Vagina (tissue), 2 donors: ENCODE data around the gene ADGRL3. TPM values are rescaled to one million over a fixed set of nuclear protein-coding genes. Genes with fewer than 3 reads are reported as not detected.

Experiments
- DNase-seq, 2 donors: peaks; one replicate each; pipeline ENCODE4 v3.0.0-alpha.2; 2017; ENCODE audit errors: extremely low spot score in 2 of 2
- H3K27ac ChIP-seq: fragments of 200-600 bp; sonication (generic); one replicate; pipeline ENCODE4 v1.5.1; 2019
- H3K27me3 ChIP-seq: fragments of 200-600 bp; sonication (generic); one replicate; pipeline ENCODE4 v1.5.1; 2019
- H3K36me3 ChIP-seq, 2 donors: fragments of 200-600 bp; sonication (generic); one replicate each; pipeline ENCODE4 v1.5.1; 2017 to 2019
- H3K4me1 ChIP-seq: fragments of 200-600 bp; sonication (generic); one replicate; pipeline ENCODE4 v1.5.1; 2019
- H3K4me3 ChIP-seq, 2 donors: fragments of 200-600 bp; sonication (generic); 1 replicate in 1 of 2; 2 replicates in 1 of 2; pipeline ENCODE4 v1.5.1; 2016 to 2019
- H3K9me3 ChIP-seq: fragments of 200-600 bp; sonication (generic); one replicate; pipeline ENCODE4 v1.5.1; 2019
- POLR2A ChIP-seq, 2 donors: fragments of 450-650 bp; IDR thresholded peaks; one replicate each; pipeline ENCODE4 v1.6.1; 2017; ENCODE audit warnings: antibody characterized with exemption in 2 of 2, mild to moderate bottlenecking in 2 of 2, moderate library complexity in 2 of 2
- POLR2AphosphoS5 ChIP-seq, 2 donors: sonication (generic); formaldehyde crosslinking; IDR thresholded peaks; one replicate each; pipeline ENCODE4 v1.9.0; 2017; ENCODE audit warnings: antibody characterized with exemption in 2 of 2, mild to moderate bottlenecking in 2 of 2, low read depth in 1 of 2; ENCODE audit not compliant: insufficient read depth in 1 of 2
- intact Hi-C: fragments of 100-400 bp; cut with DNase I; formaldehyde crosslinking; loops from one replicate; pipeline ENCODE4 v1.15.1; 2023
- total RNA-seq: library from RNA; depleted of rRNA; stranded (reverse); fragments of >200 nt; gene quantifications from one replicate; pipeline ENCODE4 v1.2.3, GENCODE V29; 2016
- TF ChIP-seq, protein P1 (sequence below), 3 experiments: fragments of 450-650 bp in 2 of 3; fragments of 200-600 bp in 1 of 3; sonication (generic) in 1 of 3; IDR thresholded peaks; one replicate each; pipeline ENCODE4 v1.5.1; 2017 to 2019; ENCODE audit warnings: antibody characterized with exemption in 3 of 3, mild to moderate bottlenecking in 2 of 3, moderate library complexity in 2 of 3

The ADGRL3 gene
- total RNA-seq, 1 donor from 2014 or later = 16.9 TPM

DNA sequence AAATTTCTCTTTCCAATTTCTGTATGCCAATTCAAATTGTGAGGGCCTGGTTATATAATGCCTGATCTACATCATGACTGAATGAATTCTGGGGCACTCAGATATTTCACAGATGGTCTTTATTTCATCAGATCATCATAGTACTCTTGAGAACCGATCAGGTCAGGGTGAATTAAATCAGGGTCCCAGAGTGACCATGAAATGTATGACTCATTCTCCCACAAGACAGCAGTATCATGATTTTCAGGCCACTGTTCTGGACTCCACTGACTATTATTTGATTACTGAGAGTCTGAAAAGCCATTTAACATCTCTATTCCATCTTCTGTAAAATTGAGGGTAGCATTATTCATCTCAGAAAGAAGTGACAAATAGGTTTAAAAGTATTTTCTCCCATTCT is 471.5 kb downstream of the ADGRL3 start:
- no peaks in the 10 kb centered on the region for H3K4me1 ChIP-seq
- H3K27ac ChIP-seq = no peak overlapping the region
- H3K36me3 ChIP-seq = no peaks in the 10 kb centered on the region
- intact Hi-C loops = no loop called here
- TF ChIP-seq POLR2AphosphoS5 (IDR thresholded peaks at IDR 0.05; ENCODE audit: insufficient read depth in 1 of 2, low read depth in 1 of 2) = no peak
- TF ChIP-seq, protein P1, sequence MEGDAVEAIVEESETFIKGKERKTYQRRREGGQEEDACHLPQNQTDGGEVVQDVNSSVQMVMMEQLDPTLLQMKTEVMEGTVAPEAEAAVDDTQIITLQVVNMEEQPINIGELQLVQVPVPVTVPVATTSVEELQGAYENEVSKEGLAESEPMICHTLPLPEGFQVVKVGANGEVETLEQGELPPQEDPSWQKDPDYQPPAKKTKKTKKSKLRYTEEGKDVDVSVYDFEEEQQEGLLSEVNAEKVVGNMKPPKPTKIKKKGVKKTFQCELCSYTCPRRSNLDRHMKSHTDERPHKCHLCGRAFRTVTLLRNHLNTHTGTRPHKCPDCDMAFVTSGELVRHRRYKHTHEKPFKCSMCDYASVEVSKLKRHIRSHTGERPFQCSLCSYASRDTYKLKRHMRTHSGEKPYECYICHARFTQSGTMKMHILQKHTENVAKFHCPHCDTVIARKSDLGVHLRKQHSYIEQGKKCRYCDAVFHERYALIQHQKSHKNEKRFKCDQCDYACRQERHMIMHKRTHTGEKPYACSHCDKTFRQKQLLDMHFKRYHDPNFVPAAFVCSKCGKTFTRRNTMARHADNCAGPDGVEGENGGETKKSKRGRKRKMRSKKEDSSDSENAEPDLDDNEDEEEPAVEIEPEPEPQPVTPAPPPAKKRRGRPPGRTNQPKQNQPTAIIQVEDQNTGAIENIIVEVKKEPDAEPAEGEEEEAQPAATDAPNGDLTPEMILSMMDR (IDR thresholded peaks at IDR 0.05) = no peak
- no peak for TF ChIP-seq POLR2A (IDR thresholded peaks at IDR 0.05)
- no peaks in the 10 kb centered on the region for H3K27me3 ChIP-seq
- H3K9me3 ChIP-seq = no peaks in the 10 kb centered on the region
- no peak overlapping the region for H3K4me3 ChIP-seq
- no peak for DNase-seq

- Histone ChIP-seq H3K4me1 (no peaks in the 10 kb centered on the region), H3K36me3 (no peaks in the 10 kb centered on the region), H3K27me3 (no peaks in the 10 kb centered on the region), H3K9me3 (no peaks in the 10 kb centered on the region), H3K4me3 (no peak overlapping the region), H3K27ac (no peak overlapping the region)
- DNase-seq = no peak
- intact Hi-C loops = no loop called here
- no peak for TF ChIP-seq POLR2AphosphoS5 (IDR thresholded peaks at IDR 0.05; ENCODE audit: insufficient read depth in 1 of 2, low read depth in 1 of 2)
- TF ChIP-seq, protein P1 (IDR thresholded peaks at IDR 0.05) = no peak
- TF ChIP-seq POLR2A (IDR thresholded peaks at IDR 0.05) = no peak
Measured at GRCh38 chr4:61675464-61675863, 475.3 kb downstream of the ADGRL3 start.

- TF ChIP-seq, protein P1 (IDR thresholded peaks at IDR 0.05) = no peak
- TF ChIP-seq POLR2AphosphoS5 (IDR thresholded peaks at IDR 0.05; ENCODE audit: insufficient read depth in 1 of 2, low read depth in 1 of 2) = no peak
- TF ChIP-seq POLR2A (IDR thresholded peaks at IDR 0.05) = no peak
- no peak overlapping the region for H3K27ac ChIP-seq
- no peaks in the 10 kb centered on the region for H3K27me3 ChIP-seq
- H3K9me3 ChIP-seq = no peaks in the 10 kb centered on the region
- H3K4me3 ChIP-seq = no peak overlapping the region
- no peak for DNase-seq
- H3K36me3 ChIP-seq = no peaks in the 10 kb centered on the region
- intact Hi-C loops = no loop called here
- no peaks in the 10 kb centered on the region for H3K4me1 ChIP-seq
Measured at GRCh38 chr4:61678297-61678696, 478.2 kb downstream of the ADGRL3 start.

- intact Hi-C loops = loop anchor here (5.0 kb wide), 2 partner anchors 1109 to 1191 kb away; no protein-coding TSS in a partner anchor
- H3K4me1 ChIP-seq = no peaks in the 10 kb centered on the region
- DNase-seq = no peak
Measured at GRCh38 chr4:61693520-61693919, 493.4 kb downstream of the ADGRL3 start.

GRCh38 chr4:61714387-61714911 is 514.3 kb downstream of the ADGRL3 start:
- no peaks in the 10 kb centered on the region for H3K9me3 ChIP-seq
- H3K4me1 ChIP-seq = no peaks in the 10 kb centered on the region
- no peaks in the 10 kb centered on the region for H3K36me3 ChIP-seq
- H3K27ac ChIP-seq = no peak overlapping the region
- H3K27me3 ChIP-seq = no peaks in the 10 kb centered on the region
- no peak for DNase-seq
- intact Hi-C loops = no loop called here
- no peak for TF ChIP-seq POLR2A (IDR thresholded peaks at IDR 0.05)
- TF ChIP-seq, protein P1 (IDR thresholded peaks at IDR 0.05) = no peak
- no peak for TF ChIP-seq POLR2AphosphoS5 (IDR thresholded peaks at IDR 0.05; ENCODE audit: insufficient read depth in 1 of 2, low read depth in 1 of 2)
- no peak overlapping the region for H3K4me3 ChIP-seq

More at GRCh38 chr4:61693520-61693919, 493.4 kb downstream of the ADGRL3 start:
- TF ChIP-seq POLR2AphosphoS5 (IDR thresholded peaks at IDR 0.05; ENCODE audit: insufficient read depth in 1 of 2, low read depth in 1 of 2) (no peak), POLR2A (IDR thresholded peaks at IDR 0.05) (no peak)
- TF ChIP-seq, protein P1 (IDR thresholded peaks at IDR 0.05) = no peak
- Histone ChIP-seq H3K27ac (no peak overlapping the region), H3K4me3 (no peak overlapping the region), H3K27me3 (no peaks in the 10 kb centered on the region), H3K9me3 (no peaks in the 10 kb centered on the region), H3K36me3 (no peaks in the 10 kb centered on the region)
